Stimulated activated naive CD4-positive, alpha-beta T cell (primary cell): Measurements from ENCODE around the gene UMODL1.
"Not testable (repeated sequence)": the region's sequence is repeated elsewhere in the genome, so short reads cannot be mapped to it uniquely, and the experiment has no call there.

ENCODE experiments used
- DNase-seq, 6 experiments: peaks; one replicate each; lab custom pipeline; 2025; lab: John Stamatoyannopoulos, UW

UMODL1 gene

GRCh38 chr21:42163511-42163863 lies 92.4 kb downstream of the UMODL1 start:
- no peak for DNase-seq

DNA sequence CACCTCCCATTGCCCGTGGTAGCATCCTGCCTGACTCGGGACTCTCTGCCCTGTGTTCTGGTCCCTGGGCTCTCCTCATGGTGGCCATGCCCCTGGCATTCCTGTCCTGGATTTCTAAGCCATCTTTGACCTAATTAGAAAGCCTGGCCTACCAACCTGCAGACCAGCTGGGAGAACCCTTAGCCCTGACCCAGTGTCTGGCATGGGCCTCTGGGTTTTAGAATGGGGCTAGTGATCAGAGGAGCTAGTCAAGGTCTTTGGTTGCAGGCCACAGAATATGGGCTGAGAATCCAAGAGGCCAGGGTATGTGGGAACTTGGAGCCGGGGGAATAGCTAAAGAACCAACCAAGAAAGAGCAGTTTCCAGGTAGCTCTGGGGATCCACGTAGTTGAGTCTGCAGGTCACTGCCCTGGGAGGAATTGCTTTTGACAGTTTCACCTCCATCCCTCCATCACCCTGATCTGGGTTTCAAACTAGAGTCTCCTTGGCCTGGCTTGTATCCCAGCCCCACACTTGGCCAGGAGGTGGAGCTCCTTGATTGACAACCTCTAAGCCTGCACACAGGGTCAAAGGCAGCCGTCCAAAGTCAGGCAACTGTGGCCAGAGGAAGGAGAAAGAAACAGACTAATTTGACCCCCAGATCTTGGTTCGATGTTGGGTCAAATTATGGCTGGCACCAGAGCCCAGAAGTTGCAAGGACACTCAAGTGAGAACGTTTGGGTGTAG lies 93.1 kb downstream of the UMODL1 start:
- peak in 5 of 6 experiments; percentile 17 to 49 (median 28) for DNase-seq

DNA sequence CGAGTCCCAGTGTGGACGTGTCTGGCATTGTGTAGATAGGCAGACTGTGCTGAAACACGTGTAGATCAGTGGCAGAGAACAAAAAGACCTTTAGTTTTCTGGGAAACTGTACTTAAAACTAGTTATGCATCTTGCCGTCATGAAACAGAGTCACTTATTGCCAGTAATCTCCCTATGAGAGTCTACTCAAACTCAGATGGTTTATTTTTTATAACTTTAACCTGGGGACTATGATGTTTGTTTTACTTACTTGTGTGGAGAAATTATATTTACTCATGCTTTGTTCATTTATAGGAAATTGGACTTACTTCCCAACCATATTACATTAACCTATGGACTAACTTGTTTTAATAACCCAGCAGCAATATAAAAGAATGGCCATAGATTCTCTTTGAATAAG lies 93.7 kb downstream of the UMODL1 start:
- DNase-seq: no peak

GRCh38 chr21:42165901-42166300 lies 94.8 kb downstream of the UMODL1 start:
- DNase-seq: no peak

DNA sequence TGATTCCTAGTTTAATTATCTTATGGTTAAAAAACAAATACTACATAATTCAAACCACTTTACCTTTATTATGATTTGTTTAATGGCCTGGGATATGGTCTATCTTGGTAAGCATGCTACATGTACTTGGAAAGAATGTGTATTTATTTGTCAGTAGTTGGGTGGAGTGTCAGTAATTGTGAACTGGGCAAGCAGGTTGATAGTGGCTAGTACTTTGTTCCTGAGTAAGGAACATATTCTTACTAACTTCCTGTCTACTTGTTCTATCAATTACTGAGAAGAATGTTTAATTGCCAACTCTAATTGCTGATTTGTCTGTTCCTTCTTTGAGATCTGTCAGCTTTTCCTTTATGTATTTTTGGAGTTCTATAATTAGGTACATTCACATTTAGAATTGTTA lies 98.6 kb downstream of the UMODL1 start:
- no peak for DNase-seq

DNA sequence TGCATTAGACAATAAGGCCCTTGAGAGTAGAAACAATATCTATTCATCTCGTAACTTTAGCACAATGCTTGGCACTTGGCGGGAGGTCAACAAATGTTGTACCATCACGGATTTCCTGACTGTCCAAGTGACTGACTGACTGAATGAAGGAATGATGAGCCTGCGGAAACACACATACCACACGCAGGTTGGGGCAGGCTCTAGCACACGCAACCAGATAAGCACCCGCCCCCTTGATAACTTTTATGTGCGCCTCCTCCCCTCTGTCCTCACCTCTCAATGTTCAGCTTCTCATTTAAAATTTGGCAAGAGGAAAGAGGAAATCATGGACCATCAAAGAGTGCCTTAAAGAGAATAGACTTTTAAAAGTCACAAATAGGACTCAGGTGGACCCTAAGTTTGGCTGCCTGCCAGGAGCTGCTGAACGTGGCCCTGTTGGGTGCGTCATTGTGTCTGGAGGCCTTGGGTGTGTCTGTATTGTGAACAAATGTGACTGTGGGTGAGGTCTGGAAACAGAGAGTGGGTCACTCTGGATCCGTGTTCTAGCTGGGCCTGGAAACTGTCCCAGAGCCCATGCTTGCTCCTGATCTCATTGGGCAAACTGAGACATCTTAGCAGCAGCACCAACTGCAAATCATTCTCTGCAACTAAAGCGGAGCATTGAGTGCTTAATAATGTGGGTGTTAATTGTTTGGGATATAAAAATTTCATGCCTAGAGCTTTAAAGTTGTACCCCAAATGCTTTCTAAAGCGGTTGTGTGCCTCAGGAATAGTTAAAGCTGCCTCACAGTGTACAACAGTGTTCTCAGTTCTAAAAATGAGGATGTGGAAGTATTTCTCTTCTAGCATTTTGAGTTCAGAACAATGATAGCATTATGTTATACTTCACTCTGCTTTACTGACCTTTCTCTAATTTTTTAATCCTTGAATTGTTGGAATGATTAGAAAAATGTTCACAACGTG lies 100.3 kb downstream of the UMODL1 start:
- DNase-seq: no peak

DNA sequence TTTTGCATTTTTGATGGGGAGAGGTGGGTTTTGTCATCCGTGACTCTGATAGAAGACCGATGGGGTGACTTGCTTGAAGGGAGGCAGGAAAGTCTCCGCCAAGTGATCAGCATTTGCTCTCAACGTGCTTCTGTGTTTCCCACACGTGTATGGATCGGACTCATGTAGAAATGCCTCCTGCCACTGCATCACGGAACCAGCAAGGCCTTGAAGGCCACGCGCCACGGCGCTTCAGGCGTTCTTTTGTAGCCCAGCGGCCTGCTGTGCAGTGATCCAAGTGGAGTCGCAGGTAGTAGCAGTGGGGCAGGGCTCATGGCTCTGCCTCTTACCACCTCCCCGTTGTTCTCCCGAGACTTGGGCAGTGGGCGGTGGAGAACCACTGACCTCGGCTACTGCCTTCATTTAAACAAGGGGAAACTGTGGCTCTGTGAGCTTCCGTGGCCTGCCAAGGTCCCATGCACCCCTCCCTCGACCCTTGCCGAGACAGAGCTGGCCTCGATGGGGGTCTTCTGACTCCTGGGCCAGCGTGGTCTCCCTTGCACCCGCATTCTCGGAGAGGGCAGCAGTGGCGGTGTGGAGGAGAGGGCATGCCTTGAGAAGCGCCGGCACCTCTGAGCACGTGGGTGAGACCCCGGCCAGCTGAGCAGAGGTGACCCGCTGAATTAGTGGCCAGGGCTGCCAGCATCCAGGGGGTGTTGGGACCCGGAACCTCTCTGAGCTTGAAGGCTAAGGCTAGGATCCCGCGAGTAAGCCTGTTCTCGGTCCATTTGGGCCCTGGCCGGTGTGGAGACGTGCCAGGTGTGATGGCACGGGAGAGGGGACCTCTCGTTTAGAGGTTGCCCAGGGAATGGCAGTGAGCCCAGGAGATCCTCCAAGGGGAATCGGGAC lies 101.7 kb downstream of the UMODL1 start:
- no peak for DNase-seq

- no peak for DNase-seq
Measured at GRCh38 chr21:42174173-42174572, 103.1 kb downstream of the UMODL1 start.

- no peak for DNase-seq
Measured at GRCh38 chr21:42175110-42175710, 104.1 kb downstream of the UMODL1 start.

GRCh38 chr21:42176859-42177258 lies 105.7 kb downstream of the UMODL1 start:
- DNase-seq: no peak

GRCh38 chr21:42179316-42179715 lies 108.2 kb downstream of the UMODL1 start:
- no peak for DNase-seq

DNA sequence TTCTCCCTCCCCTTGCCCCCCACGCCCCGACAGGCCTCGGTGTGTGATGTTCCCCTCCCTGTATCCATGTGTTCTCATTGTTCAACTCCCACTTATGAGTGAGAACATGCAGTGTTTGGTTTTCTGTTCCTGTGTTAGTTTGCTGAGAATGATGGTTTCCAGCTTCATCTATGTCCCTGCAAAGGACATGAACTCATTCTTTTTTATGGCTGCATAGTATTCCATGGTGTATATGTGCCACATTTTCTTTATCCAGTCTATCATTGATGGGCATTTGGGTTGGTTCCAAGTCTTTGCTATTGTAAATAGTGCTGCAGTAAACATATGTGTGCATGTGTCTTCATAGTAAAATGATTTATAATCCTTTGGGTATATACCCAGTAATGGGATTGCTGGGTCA lies 108.9 kb downstream of the UMODL1 start:
- DNase-seq: not testable (repeated sequence)

DNA sequence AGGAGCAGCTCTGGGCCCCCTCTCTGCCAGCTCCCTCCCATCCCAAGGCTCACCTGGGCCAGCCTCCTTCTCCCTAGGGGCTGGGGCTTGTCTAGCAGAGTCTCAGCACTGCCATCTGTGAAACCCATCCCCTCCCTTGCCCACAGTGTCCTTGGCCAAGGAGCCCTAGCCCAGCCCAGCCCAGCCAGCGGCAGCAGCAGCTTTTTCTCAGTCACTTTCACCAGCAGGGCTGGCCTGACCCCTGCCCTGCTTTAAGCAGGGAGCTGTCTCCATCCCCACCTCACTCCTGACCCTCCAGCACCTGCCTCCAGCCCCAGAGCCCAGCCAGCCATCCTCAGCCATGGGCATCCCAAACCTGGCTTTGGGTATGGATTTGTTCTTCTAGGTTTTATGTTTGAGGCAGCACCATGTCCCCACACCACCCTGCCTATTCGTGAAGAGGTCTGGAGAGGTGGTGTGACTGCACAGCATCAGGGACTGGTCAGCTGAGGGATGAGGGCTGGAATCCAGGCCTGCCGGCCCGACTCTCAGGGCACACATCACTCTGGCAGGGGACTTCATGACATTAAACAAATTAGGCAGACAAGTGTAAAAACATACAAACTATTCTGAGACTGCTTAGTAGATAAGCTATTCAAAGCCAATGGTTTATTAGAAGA lies 111.7 kb downstream of the UMODL1 start:
- no peak for DNase-seq

DNA sequence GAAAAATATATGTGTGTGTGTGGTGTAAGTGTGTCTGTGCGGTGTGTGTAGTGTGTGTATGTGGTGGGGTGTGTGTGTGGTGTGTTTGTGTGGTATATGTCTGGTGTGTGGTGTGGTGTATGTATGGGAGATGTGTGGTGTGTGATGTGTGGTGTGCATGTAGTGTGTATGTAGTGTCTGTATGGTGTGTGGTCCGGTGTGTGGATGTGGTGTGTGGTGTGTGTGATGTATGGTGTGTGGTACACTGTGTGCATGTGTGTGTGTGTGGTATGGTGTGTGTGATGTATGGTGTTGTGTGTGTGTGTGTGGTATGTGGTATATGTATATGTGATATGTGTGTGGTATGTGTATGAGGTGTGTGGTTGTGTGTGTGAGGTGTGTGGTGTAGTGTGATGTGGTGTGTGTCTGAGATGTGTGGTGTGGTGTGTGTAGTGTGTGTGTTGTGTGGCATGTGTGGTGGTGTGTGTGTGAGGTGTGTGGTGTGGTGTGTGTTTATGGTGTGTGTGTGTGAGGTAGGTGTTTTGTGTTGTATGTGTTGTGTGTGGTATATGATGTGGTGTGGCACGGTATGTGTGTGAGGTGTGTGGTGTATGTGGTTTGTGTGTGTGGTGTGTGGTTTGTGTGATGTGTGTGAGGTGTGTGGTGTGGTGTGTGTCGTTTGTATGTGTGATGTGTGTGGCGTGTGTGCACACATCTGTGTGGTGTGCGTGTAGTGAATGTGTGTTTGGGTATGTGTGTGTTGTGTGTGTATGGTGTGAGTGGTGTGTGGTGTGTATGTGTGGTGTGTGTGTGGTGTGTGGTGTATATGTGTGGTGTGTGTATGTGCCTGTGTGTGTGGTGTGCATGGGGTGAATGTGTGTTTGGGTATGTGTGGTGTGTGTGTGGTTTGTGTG lies 112.5 kb downstream of the UMODL1 start:
- no peak for DNase-seq

GRCh38 chr21:42186591-42186990 lies 115.5 kb downstream of the UMODL1 start:
- no peak for DNase-seq

DNA sequence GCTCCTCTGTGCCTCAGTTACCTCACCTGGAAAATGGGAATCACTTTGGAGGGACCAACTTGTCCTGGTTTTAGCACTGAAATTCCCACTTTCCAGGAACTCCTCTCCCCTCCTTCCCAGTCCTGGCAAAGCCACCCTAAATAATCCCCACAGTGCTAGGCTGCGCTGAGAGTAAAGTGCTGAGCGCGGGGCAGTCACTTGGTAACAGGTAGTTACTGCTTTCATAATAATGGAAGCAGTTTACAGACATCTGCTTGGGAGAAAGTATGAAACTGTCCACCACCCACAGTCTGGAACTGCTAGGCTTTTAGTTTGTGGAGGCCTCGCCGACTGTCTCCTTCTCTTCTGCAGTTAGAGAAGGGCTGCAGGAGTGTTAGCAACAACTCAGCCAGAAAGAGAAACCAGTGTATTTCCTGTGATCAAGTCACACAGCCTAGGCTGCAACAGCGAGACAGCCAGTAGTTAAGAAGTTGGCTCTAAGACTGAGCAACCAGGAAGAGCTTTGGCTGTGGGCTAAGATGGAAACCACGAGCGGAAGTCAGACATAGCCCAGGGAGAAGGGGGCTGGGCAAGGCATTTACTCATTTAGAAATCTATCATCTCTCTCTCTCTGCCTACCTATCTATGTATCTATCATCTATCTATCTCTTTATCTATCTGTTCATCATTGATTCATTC lies 117.0 kb downstream of the UMODL1 start:
- DNase-seq: peak; percentile 41 to 88 (median 80)

DNA sequence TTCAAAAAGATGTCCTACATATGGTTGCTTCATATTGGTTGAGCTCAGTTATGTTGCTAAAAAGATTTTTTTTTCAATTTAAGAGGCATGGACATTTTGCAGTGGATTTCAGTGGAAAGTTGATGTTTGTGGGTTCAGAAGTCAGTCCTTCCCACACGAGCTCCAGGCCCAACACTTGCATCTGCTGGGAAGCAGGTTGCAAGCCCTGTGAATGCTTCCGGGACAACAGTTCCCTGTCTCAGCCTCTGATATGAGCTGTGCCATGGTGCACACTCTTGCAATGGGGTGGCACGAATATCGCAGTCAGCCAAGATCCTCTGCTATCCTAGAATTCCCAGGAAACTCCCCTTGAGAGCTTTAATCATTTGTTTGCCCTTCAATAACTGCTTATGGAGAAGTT lies 117.5 kb downstream of the UMODL1 start:
- no peak for DNase-seq

DNA sequence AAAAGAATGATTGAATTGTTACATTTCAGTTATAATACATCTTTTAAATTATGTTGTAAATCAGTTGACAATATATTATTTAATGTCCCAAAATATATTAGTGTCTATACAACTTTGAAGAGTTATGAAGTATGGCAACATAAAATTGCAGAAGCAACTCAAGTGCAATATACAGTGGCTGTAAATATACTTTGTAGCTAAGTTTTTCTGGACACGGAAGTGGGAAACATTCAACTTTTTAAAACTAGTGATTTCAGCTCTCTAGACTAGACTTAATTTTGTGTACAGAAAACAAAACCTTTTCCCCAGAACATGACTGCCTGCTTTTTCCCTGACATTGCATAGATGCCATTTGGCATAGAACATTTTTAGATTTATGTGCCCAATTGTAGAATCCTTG lies 118.3 kb downstream of the UMODL1 start:
- DNase-seq: no peak

DNA sequence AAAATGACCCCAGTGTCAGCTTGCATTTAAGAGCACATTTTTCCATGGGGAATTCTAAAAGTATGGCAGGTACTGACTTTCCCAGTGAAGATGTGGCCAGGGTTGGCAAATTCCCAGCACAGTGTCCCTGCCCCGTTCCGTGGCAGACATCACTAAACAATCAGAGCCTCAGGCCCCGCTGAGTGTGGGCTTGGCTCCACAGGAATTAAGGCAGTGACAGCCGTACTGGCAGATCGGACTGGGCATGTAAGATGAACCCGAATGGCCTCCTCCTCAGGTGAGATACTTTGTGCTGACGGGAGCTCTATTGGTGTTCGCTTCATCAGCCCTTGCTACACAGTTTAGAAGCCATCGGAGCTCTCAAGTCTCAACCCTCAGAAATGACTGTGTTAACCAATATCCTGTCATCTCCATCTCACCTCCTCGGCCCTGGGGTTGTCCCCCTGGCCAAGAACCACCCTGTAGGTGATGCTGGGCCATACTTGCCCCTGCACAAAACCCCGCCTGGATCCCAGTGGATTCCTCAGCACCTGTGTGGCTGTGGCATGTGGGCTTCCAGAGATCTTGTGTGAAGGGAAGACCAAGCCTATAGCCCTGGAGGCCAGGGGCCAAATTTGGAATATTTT lies 118.9 kb downstream of the UMODL1 start:
- DNase-seq: peak in 1 of 6 experiments; percentile 20
